Measurements from ENCODE around the gene ZNF543. TPM values are rescaled to one million over a fixed set of nuclear protein-coding genes. Genes with fewer than 3 reads are reported as not detected.

ZNF543 gene
- total and polyA plus RNA-seq, 9 of the 15 experiments (the other 6 are each of a cell fraction or from before 2014, with no cell fraction given) = 0.14 to 5.5 (median 2.4) TPM

- Histone ChIP-seq H3K36me3 (ENCODE audit: control insufficient read depth, insufficient read depth, low read length) (peaks cover 4% of the 10 kb centered on the region; the same call in 2 of the 3 replicates), H3K4me1 (replicated peaks in 1 of 2; ENCODE audit: control insufficient read depth in 2 of 2, insufficient read depth in 2 of 2, low read length in 2 of 2) (peaks cover 0 to 5% of the 10 kb centered on the region in 2 experiments; a peak in 1 of 5 replicates), H3K79me2 (ENCODE audit: control insufficient read depth, insufficient read depth, low read length) (no peaks in the 10 kb centered on the region), H4K20me1 (replicated peaks; ENCODE audit: control insufficient read depth, insufficient read depth, low read length) (no peaks in the 10 kb centered on the region), H3K27ac (ENCODE audit: extremely low read depth, low read depth, low read length) (peak overlapping the region; percentile 78; the same call in 2 of the 3 replicates), H3K9ac (ENCODE audit: insufficient read depth in 1 of 2, low read depth in 2 of 2, low read length in 2 of 2) (peak overlapping the region in 1 of 2 experiments; percentile 56; a peak in 1 of 4 replicates), H3K9me1 (ENCODE audit: control insufficient read depth, insufficient read depth, low read length) (no peaks in the 10 kb centered on the region), H3K27me3 (ENCODE audit: control insufficient read depth in 2 of 2, insufficient read depth in 2 of 2, low read length in 2 of 2) (no peaks in the 10 kb centered on the region), H3K4me2 (ENCODE audit: insufficient read depth, low read length) (peak overlapping the region; percentile 83), H3K9me3 (replicated peaks; ENCODE audit: control insufficient read depth, insufficient read depth, low read depth, low read length) (peaks cover 4% of the 10 kb centered on the region; the same call in 1 of the 2 replicates), H3K4me3 (peak overlapping the region; percentile 50), H2AFZ (ENCODE audit: low read depth, low read length) (peak overlapping the region; percentile 77)
- no peak for DNase-seq (ENCODE audit: extremely low read depth in 1 of 4, low spot score in 3 of 4)
- no peak for FAIRE-seq
- TF ChIP-seq, protein P1, sequence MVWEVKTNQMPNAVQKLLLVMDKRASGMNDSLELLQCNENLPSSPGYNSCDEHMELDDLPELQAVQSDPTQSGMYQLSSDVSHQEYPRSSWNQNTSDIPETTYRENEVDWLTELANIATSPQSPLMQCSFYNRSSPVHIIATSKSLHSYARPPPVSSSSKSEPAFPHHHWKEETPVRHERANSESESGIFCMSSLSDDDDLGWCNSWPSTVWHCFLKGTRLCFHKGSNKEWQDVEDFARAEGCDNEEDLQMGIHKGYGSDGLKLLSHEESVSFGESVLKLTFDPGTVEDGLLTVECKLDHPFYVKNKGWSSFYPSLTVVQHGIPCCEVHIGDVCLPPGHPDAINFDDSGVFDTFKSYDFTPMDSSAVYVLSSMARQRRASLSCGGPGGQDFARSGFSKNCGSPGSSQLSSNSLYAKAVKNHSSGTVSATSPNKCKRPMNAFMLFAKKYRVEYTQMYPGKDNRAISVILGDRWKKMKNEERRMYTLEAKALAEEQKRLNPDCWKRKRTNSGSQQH (CRISPR knock-in tag; IDR thresholded peaks at IDR 0.05) = no peak
- TF ChIP-seq PHB (CRISPR knock-in tag; IDR thresholded peaks at IDR 0.05) (no peak), TFE3 (CRISPR knock-in tag; IDR thresholded peaks at IDR 0.05) (no peak), ZNF311 (CRISPR knock-in tag; IDR thresholded peaks at IDR 0.05) (no peak), IRF2 (CRISPR knock-in tag; IDR thresholded peaks at IDR 0.05) (no peak), ZNF766 (CRISPR knock-in tag; conservative IDR thresholded peaks at IDR 0.05) (no peak), KHSRP (IDR thresholded peaks at IDR 0.05) (no peak), ZNF212 (CRISPR knock-in tag; IDR thresholded peaks at IDR 0.05) (no peak), HNRNPLL (IDR thresholded peaks at IDR 0.05; ENCODE audit: low read depth, low read length, poor library complexity, severe bottlenecking) (no peak), TCF15 (CRISPR knock-in tag; IDR thresholded peaks at IDR 0.05) (no peak), FOXJ3 (CRISPR knock-in tag; IDR thresholded peaks at IDR 0.05) (no peak), RFX5 (IDR thresholded peaks at IDR 0.05; ENCODE audit: low read depth, low read length) (no peak), ZNF76 (CRISPR knock-in tag; IDR thresholded peaks at IDR 0.05; ENCODE audit: borderline replicate concordance) (no peak), GTF2B (IDR thresholded peaks at IDR 0.05; ENCODE audit: extremely low read depth, insufficient read length) (no peak)
- TF ChIP-seq, protein P2, sequence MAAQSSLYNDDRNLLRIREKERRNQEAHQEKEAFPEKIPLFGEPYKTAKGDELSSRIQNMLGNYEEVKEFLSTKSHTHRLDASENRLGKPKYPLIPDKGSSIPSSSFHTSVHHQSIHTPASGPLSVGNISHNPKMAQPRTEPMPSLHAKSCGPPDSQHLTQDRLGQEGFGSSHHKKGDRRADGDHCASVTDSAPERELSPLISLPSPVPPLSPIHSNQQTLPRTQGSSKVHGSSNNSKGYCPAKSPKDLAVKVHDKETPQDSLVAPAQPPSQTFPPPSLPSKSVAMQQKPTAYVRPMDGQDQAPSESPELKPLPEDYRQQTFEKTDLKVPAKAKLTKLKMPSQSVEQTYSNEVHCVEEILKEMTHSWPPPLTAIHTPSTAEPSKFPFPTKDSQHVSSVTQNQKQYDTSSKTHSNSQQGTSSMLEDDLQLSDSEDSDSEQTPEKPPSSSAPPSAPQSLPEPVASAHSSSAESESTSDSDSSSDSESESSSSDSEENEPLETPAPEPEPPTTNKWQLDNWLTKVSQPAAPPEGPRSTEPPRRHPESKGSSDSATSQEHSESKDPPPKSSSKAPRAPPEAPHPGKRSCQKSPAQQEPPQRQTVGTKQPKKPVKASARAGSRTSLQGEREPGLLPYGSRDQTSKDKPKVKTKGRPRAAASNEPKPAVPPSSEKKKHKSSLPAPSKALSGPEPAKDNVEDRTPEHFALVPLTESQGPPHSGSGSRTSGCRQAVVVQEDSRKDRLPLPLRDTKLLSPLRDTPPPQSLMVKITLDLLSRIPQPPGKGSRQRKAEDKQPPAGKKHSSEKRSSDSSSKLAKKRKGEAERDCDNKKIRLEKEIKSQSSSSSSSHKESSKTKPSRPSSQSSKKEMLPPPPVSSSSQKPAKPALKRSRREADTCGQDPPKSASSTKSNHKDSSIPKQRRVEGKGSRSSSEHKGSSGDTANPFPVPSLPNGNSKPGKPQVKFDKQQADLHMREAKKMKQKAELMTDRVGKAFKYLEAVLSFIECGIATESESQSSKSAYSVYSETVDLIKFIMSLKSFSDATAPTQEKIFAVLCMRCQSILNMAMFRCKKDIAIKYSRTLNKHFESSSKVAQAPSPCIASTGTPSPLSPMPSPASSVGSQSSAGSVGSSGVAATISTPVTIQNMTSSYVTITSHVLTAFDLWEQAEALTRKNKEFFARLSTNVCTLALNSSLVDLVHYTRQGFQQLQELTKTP (IDR thresholded peaks at IDR 0.05; ENCODE audit: low read depth in 1 of 2, partially characterized antibody in 2 of 2) = no peak
- CTCF ChIA-PET (ENCODE audit: low intra/inter-chr PET ratio) = no interaction called here
- WGBS (ENCODE audit: insufficient coverage, low coverage, missing lambda C conversion rate) = 31% methylated on average over 2 of the region's 2 CpGs
- in situ Hi-C loops (cut with MboI) (no loop called here), intact Hi-C loops (cut with micrococcal nuclease) (no loop called here)
- POLR2A ChIA-PET = no interaction called here
- ATAC-seq = no peak
- BruUV-seq (replicated peaks) = no TSS peak
These were observed 42.1 kb downstream of the ZNF543 start for GRCh38 chr19:57362419-57362818.
